ENCODE results near the gene KCNMB2.

KCNMB2 gene

GRCh38 chr3:178658694-178659325, 122.6 kb downstream of the KCNMB2 start:
- DNase-seq, result no peak

DNA sequence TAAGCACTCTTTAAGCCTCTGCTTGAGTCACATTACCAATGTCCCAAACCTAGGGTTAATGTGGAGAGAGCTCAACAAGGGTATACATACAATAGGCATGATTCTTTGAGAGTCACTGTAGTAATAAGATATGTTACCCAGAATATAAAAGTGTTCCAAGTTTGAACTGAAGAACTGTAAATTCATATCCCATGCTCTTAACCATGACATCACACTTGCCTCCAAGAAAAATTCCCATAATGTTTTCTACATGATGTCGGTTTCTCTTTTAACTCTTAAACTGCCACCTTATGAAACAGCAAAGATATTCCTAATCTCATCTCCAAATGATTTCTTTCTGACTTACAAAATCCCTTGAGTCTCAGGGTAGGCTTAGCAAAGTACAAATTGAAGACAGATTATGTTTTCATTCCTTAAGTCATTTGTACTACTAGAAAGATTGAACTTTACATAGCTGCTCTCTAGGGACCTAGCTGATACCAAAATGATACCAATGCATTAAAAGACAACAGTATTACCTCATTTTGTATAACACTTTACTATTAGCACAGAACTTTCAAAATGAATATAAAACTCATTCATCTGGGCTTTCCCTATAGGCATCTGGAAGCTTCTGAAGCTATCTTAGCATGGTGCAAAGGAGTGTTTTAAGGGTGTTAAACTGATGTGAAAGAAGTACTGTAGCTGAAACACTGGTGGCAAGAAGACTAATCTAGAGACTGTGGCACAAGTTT, 127.1 kb downstream of the KCNMB2 start:
- no peak for DNase-seq

DNA sequence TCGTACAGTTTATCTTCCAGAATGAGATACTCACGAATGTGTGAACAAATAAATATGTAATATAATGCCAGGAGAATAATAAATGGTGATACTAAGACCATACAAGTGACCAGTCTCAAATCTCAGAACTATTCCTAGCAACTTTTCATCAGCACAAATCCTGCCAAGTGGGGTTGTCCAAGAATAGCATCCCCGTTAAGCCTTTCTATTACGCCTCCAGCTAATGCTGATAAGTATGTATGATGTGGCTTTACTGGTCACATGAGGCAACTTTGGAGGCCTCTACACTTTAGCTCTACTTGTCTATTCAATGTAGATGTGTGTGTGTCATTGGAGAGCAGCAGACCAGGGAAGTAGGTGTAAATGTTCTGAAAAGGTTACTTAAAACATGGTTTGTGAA, 129.5 kb downstream of the KCNMB2 start:
- DNase-seq, result no peak

GRCh38 chr3:178669022-178669601, 132.9 kb downstream of the KCNMB2 start:
- DNase-seq, result no peak

DNA sequence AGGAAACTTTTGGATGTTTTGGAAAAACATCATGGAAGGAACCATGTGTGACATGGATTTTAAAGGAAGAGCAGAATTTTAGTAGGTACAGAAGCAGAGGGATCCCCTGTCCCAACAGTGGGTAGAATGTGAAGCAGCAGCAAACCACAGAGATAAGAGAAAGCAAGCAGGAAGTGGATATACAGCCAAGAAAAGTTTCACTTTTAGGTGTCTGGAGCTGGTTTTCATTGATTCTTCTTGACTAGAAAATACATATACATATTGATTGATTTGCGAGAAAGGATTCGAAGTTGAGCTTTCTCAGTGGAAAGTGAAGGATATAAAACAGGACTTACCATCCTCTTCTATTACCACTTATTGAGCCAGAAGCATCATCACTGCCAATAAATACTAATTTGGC, 133.5 kb downstream of the KCNMB2 start:
- DNase-seq, result no peak

DNA sequence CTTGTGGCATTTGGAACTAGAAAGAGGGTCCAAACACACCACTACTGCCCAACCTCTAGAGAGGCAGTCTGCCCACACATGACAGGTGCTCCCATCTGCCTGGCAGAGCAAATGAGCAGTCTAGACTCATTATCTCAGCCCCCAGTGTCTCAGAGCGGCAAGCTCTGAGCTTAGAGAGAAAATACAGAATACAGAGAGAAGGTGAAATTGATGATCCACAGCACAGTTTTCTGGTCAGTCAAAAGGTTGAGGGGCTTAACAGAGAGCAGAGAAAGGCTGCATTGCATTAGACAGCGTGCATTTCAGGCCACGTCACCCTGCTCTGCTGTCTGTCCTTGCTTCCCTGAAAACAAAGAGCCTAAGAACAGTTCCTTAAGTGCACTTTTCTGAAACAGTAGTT, 135.1 kb downstream of the KCNMB2 start:
- DNase-seq, result no peak

DNA sequence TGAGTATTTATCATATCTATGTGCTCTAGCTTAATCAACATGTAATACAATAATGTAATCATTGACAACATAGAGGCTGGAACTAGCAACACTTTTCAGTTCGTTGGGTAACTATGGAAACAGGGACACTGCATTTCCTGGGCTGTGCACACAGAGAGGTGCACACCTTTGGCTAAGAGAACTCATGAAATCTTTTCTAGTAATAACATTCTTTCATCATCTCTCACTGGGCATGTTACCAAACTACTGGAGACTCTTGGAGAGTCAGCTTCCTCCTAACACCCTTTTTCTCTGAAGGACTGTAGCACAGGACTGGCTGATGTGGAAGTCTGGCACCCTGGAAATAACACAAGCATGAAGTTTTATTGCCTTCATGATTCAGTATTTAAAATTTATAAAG, 135.6 kb downstream of the KCNMB2 start:
- no peak for DNase-seq

DNA sequence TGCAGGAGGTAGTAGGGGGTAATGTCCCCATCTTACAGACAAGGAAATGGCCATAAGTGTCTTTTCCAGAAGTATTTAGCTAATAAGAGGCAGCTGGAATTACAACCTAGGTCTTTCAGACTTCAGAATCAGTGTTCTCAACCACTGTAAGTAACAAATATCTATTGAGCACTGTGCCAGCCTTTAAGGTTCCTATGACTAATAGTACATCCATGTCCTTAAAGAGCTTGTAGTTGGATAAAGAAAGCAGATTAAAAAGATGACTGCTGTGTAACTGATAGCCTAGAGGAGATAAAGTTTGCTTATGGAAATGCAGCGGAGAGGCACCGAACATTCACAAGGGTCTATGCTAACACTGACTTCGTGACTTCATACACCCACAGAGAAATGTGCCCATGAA, 136.0 kb downstream of the KCNMB2 start:
- DNase-seq, result no peak

- DNase-seq, result no peak
These were observed 137.3 kb downstream of the KCNMB2 start for GRCh38 chr3:178673529-178673928.

DNA sequence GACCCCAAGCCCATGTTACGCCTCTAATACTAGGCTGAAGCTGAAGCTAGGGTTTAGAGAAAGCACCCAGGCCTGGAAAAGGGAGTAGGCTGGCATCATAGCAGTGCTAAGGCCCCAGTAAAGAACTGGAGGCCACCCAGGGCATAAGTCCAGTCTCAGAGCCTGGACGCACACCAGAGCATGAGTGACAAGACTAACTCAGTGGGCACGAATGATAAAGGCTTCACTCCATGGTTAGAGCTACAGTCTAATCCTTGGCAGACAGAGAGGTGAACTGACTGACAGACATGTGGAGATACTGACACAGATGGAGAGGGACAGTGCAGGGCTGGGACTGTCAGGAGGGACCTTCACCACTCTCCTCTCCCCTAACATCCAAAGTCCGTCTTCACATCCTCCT, 139.8 kb downstream of the KCNMB2 start:
- DNase-seq, result no peak

DNA sequence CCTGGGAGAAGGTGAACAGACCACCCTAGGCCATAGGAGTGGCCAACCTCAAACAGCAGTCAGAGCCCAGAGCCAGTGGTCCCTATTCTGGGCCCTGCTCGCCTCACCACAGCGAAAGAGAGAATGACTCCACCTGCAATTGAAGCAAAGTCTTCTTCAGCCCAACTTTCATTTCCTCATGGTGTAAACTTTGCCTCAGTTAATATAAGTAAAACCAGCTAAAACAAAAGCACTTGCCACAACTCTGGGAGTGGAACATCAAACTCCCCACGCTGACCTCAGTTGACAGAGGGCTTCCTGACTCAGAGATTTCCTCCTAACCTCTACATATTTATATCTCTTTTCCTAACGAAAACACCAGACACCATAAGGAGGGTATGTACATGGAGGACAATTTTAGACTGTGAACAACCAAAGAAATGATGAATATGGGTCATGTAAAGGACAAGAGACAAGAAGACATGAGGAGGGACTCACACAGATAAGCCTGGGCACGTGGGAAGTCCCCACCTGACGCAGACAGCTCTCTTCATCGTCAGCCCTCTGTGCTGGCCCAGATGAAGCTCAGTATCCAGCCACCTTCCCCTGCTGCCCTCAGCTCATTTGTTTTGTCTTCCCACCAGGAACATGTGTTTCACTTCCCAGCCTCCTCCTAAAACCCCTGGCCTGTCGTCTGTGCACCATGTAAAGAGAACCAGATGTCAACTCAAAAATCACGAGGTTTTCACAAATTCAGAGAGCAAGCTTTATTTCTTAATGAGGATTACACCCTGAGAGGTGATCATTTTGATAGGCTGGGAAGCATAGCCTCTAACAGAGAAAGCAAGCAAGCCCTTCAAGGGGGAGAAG, 140.9 kb downstream of the KCNMB2 start:
- no peak for DNase-seq

DNA sequence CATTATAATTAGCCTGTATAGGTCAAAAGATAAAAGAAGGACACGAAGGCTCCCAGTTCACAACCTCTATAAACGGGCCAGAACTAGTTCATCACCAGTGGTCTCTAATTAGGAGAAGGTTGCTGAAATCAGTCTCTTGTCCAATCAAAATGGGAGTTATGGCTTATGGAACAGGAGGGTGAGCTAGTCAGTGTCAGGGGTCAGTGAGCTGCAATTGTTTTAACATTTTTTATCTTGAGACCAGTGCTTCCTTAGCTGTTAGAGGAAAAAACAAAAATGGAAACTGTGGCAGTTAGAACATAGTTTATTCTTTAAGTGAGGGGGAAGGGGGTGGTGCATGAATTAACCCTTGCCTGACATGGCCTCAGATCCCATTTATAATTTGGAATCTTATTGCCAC, 141.7 kb downstream of the KCNMB2 start:
- no peak for DNase-seq

DNA sequence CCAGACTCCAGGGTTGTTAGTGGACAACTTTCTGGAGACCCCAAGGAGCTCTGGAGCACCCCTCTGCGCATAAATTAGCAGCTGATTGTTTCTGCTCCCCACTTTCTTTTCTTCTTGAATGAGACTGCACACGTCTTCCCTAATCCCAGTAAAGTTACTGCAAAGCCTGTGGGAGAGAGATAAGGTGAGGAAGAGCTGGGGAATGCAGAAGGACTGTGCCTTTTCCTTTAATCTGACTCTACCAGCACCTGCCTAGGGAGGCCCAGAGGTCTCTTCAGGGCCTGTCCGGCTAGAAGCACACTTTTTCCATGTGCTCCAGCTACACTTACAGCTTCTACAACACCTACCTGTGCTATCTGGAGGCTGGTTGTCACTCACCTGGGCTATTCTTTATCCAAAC, 143.8 kb downstream of the KCNMB2 start:
- DNase-seq, result no peak

GRCh38 chr3:178680489-178680888, 144.3 kb downstream of the KCNMB2 start:
- DNase-seq, result no peak

DNA sequence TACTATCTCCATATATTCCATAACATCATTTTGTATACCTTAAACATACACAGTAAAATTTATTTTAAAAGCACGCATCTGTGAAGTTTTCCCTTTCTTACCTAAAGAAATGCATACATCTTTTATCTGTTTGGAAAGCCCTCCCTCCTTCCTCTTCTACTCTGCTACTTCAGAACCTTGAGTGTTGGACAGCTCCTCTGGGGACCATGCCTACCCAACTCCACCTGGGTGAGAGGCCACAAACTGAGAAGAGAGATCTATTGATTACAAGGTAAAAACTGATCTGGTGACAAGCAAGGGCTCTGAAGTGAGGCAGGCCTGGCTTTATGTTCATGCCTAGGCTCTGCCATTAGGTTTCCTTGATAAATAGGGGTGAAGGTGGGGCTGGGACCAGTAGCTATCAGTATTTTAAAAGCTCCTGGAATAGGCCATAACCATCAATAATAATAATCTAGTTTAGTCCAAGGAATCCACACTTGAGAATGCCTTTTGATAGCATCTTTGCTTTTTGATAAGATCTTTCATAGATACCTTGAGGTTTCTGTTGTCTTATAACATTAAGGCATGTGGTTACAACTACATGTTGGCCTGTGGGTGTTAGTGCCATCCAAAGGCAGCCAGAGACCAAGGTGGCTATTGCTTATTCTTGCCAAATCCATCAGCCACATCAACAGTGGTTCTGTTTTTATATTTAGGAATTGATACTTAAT, 148.8 kb downstream of the KCNMB2 start:
- no peak for DNase-seq

DNA sequence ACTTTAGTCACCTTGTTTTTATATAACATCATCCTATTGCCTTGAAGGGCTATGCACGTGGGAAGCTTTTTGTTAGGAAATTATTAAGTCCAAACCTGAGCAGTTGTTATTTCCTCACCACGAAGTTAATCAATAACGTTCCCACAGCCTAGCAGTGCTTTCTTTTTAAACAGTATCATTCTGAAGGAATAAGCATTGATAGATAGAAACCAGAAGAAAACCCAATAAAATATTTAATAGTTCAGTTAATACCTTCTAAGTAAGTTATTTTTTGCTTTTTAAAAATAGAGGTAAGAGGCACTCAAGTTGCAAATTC, 149.3 kb downstream of the KCNMB2 start:
- no peak for DNase-seq

DNA sequence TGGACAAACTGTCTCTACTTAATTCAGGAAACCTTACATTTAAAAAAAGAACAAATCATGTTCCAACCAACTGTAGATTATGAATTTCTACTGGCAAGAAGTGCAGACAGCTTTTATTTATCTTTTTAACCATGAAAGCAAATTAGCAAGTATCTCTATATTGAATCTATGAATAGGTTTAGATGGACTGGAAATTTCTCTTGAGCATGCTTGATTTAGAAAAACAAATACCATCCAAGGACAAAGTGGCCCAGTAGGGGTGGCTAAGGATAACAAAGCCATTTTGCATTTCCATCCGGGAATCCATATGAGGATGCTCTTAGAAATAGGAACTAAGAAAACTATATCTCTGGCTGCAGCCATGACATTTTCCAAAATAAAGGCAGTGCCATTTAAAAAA, 150.6 kb downstream of the KCNMB2 start:
- DNase-seq, result no peak

- no peak for DNase-seq
These were observed 154.3 kb downstream of the KCNMB2 start for GRCh38 chr3:178690571-178690970.

- DNase-seq, result no peak
These were observed 163.1 kb downstream of the KCNMB2 start for GRCh38 chr3:178699364-178699763.

GRCh38 chr3:178699810-178700209, 163.6 kb downstream of the KCNMB2 start:
- no peak for DNase-seq

GRCh38 chr3:178703268-178703975, 167.2 kb downstream of the KCNMB2 start:
- no peak for DNase-seq

DNA sequence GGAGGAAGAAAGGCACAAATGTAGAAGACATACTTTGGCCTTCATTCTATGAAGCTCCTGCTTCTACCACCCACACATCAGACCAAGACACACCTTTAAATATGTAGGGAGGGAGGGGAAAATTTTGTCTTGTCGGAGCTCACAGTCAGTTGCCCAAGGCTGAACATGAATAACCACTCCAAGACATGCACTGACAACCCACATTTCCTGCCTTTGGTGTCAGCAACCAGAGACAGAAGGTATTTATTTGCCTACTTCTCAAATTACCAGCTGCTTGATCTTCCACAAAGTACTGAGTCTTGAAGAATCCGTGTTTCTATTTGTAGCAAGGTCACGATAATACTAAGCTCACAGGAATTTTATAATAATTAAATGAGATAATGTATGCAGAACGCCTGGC, 169.7 kb downstream of the KCNMB2 start:
- no peak for DNase-seq

All from activated CD4-positive, alpha-beta T cell treated with anti-CD3 and anti-CD28 coated beads, Interleukin-2, amount 50 U/mL, for 48 hours (primary cell).